Adrenal gland (tissue), 5 donors: ENCODE data around the gene PNPLA3.

ENCODE experiments used
- CTCF ChIP-seq, 6 experiments: fragments of 450-650 bp in 4 of 6; fragments of 200-600 bp in 2 of 6; sonication (generic) in 1 of 6; IDR thresholded peaks; 1 replicate in 5 of 6; 2 replicates in 1 of 6; pipeline versions ENCODE4 v1.5.1 to v1.8.0; 2016 to 2021; ENCODE audit warnings: antibody characterized with exemption in 6 of 6, mild to moderate bottlenecking in 2 of 6, moderate library complexity in 1 of 6
- POLR2A ChIP-seq, 2 donors: fragments of 450-650 bp; IDR thresholded peaks; one replicate each; pipeline ENCODE4 v1.6.1; 2017; ENCODE audit warnings: antibody characterized with exemption in 2 of 2, mild to moderate bottlenecking in 2 of 2, moderate library complexity in 1 of 2
- donor health status: DM: no; HTN: no; CAD: no.

GRCh38 chr22:43993072-43993760 is 69.6 kb downstream of the PNPLA3 start:
- TF ChIP-seq CTCF (IDR thresholded peaks at IDR 0.05) (peak; percentile 89 to 98 (median 93)), POLR2A (IDR thresholded peaks at IDR 0.05) (no peak)
